ENCODE measurements around the gene CEMIP. TPM values are rescaled to one million over a fixed set of nuclear protein-coding genes. Genes with fewer than 3 reads are reported as not detected.

Gene CEMIP
- polyA plus RNA-seq, 1 of the 3 experiments (the other 2 are of a cell fraction) = 27.8 TPM

DNA sequence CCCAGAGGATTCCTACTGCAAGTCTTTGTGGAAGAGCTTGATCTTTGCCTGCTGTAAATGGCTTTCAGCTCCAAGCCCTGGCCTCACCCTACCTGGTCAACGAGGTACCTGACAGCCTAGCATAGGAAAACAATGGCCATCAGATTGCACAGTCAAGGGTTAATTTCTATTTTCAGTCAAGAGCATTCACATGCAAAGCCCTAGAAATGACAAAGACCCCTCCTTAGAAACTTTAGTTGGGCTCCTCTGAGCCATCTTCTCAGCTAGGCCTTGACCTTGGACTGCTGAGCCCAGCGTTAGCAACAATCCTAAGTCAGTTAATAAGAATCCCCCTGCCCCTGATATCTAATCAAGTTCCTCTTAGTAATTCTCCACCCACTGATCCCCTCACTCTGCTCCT lies 192.0 kb downstream of the CEMIP start:
- CTCF ChIA-PET = interaction anchor here (1.7 to 6.3 kb wide), 7 partner anchors 14 to 515 kb away, joined by 8 to 139 read pairs (median 45); partner anchors contain the start of genes CEMIP and TLNRD1
- no peak overlapping the region for H3K9ac ChIP-seq
- 0 out of 2 replicates have a peak, but pooled peaks cover 3% of the 10 kb centered on the region for H4K20me1 ChIP-seq (ENCODE audit: insufficient read depth)
- WGBS (ENCODE audit: low lambda C conversion rate) = 89% methylated on average over 2 of the region's 2 CpGs
- DNase-seq = no peak
- H3K36me3 ChIP-seq (replicated peaks in 1 of 2; ENCODE audit: control insufficient read depth in 1 of 2, insufficient read depth in 2 of 2, low read length in 1 of 2) = peaks cover 0 to 5% of the 10 kb centered on the region in 2 experiments
- peaks cover 4% of the 10 kb centered on the region for H3F3A ChIP-seq (replicated peaks; ENCODE audit: insufficient read depth)
- peaks cover 0 to 7% of the 10 kb centered on the region in 2 experiments; a peak in 1 of 4 replicates for H3K4me1 ChIP-seq (ENCODE audit: control insufficient read depth in 1 of 2, insufficient read depth in 2 of 2, low read depth in 1 of 2, low read length in 1 of 2)
- no peaks in the 10 kb centered on the region for H3K9me3 ChIP-seq
- TF ChIP-seq, protein P1, sequence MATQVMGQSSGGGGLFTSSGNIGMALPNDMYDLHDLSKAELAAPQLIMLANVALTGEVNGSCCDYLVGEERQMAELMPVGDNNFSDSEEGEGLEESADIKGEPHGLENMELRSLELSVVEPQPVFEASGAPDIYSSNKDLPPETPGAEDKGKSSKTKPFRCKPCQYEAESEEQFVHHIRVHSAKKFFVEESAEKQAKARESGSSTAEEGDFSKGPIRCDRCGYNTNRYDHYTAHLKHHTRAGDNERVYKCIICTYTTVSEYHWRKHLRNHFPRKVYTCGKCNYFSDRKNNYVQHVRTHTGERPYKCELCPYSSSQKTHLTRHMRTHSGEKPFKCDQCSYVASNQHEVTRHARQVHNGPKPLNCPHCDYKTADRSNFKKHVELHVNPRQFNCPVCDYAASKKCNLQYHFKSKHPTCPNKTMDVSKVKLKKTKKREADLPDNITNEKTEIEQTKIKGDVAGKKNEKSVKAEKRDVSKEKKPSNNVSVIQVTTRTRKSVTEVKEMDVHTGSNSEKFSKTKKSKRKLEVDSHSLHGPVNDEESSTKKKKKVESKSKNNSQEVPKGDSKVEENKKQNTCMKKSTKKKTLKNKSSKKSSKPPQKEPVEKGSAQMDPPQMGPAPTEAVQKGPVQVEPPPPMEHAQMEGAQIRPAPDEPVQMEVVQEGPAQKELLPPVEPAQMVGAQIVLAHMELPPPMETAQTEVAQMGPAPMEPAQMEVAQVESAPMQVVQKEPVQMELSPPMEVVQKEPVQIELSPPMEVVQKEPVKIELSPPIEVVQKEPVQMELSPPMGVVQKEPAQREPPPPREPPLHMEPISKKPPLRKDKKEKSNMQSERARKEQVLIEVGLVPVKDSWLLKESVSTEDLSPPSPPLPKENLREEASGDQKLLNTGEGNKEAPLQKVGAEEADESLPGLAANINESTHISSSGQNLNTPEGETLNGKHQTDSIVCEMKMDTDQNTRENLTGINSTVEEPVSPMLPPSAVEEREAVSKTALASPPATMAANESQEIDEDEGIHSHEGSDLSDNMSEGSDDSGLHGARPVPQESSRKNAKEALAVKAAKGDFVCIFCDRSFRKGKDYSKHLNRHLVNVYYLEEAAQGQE (IDR thresholded peaks at IDR 0.05; ENCODE audit: low read depth, low read length) = no peak
- TF ChIP-seq FOSL2 (IDR thresholded peaks at IDR 0.05; ENCODE audit: borderline replicate concordance, low read depth) = no peak
- TF ChIP-seq GABPA (IDR thresholded peaks at IDR 0.05; ENCODE audit: low read depth) = no peak
- TF ChIP-seq, protein P2, sequence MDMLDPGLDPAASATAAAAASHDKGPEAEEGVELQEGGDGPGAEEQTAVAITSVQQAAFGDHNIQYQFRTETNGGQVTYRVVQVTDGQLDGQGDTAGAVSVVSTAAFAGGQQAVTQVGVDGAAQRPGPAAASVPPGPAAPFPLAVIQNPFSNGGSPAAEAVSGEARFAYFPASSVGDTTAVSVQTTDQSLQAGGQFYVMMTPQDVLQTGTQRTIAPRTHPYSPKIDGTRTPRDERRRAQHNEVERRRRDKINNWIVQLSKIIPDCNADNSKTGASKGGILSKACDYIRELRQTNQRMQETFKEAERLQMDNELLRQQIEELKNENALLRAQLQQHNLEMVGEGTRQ (IDR thresholded peaks at IDR 0.05; ENCODE audit: borderline replicate concordance, low read depth, low read length) = no peak
- TF ChIP-seq, protein P3, sequence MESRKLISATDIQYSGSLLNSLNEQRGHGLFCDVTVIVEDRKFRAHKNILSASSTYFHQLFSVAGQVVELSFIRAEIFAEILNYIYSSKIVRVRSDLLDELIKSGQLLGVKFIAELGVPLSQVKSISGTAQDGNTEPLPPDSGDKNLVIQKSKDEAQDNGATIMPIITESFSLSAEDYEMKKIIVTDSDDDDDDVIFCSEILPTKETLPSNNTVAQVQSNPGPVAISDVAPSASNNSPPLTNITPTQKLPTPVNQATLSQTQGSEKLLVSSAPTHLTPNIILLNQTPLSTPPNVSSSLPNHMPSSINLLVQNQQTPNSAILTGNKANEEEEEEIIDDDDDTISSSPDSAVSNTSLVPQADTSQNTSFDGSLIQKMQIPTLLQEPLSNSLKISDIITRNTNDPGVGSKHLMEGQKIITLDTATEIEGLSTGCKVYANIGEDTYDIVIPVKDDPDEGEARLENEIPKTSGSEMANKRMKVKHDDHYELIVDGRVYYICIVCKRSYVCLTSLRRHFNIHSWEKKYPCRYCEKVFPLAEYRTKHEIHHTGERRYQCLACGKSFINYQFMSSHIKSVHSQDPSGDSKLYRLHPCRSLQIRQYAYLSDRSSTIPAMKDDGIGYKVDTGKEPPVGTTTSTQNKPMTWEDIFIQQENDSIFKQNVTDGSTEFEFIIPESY (IDR thresholded peaks at IDR 0.05; ENCODE audit: borderline replicate concordance, low read depth) = no peak
- no peak for TF ChIP-seq RAD21 (IDR thresholded peaks at IDR 0.05; ENCODE audit: low read length)
- TF ChIP-seq, protein P4, sequence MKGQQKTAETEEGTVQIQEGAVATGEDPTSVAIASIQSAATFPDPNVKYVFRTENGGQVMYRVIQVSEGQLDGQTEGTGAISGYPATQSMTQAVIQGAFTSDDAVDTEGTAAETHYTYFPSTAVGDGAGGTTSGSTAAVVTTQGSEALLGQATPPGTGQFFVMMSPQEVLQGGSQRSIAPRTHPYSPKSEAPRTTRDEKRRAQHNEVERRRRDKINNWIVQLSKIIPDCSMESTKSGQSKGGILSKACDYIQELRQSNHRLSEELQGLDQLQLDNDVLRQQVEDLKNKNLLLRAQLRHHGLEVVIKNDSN (IDR thresholded peaks at IDR 0.05; ENCODE audit: borderline replicate concordance, low read depth) = no peak
- TF ChIP-seq, protein P5, sequence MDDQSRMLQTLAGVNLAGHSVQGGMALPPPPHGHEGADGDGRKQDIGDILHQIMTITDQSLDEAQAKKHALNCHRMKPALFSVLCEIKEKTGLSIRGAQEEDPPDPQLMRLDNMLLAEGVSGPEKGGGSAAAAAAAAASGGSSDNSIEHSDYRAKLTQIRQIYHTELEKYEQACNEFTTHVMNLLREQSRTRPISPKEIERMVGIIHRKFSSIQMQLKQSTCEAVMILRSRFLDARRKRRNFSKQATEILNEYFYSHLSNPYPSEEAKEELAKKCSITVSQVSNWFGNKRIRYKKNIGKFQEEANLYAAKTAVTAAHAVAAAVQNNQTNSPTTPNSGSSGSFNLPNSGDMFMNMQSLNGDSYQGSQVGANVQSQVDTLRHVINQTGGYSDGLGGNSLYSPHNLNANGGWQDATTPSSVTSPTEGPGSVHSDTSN (IDR thresholded peaks at IDR 0.05) = no peak
- no peak for TF ChIP-seq FOXJ3 (CRISPR knock-in tag; IDR thresholded peaks at IDR 0.05)
- TF ChIP-seq YY1 (IDR thresholded peaks at IDR 0.05; ENCODE audit: low read depth) = no peak
- no peak for TF ChIP-seq SIN3A (IDR thresholded peaks at IDR 0.05; ENCODE audit: borderline replicate concordance, low read depth, low read length)
- no peak for TF ChIP-seq RFX5 (IDR thresholded peaks at IDR 0.05; ENCODE audit: low read length)
- no peak for TF ChIP-seq TAF1 (IDR thresholded peaks at IDR 0.05; ENCODE audit: borderline replicate concordance, low read depth, low read length)
- no peak for TF ChIP-seq RXRA (IDR thresholded peaks at IDR 0.05; ENCODE audit: borderline replicate concordance, low read depth)
- TF ChIP-seq SMC3 (IDR thresholded peaks at IDR 0.05; ENCODE audit: low read depth, low read length) = no peak
- TF ChIP-seq ELF1 (IDR thresholded peaks at IDR 0.05) = no peak
- TF ChIP-seq EZH2phosphoT487 (IDR thresholded peaks at IDR 0.05; ENCODE audit: borderline replicate concordance, low read depth) = no peak
- H3K79me2 ChIP-seq (ENCODE audit: insufficient read depth) = peaks cover 16% of the 10 kb centered on the region
- no peaks in the 10 kb centered on the region for H3K9me2 ChIP-seq
- no peak overlapping the region for H3K4me2 ChIP-seq
- H3K27ac ChIP-seq (ENCODE audit: low read depth in 2 of 2, low read length in 1 of 2) = no peak overlapping the region
- no peaks in the 10 kb centered on the region for H3K27me3 ChIP-seq (ENCODE audit: insufficient read depth)
- POLR2A ChIA-PET = no interaction called here
- no peak overlapping the region for H3K4me3 ChIP-seq (ENCODE audit: low read depth in 2 of 2, low read length in 1 of 2)
- H2AFZ ChIP-seq (ENCODE audit: low read depth) = no peak overlapping the region
